Erythroblast (primary cell): ENCODE data around the gene IMPDH1.

Experiments
- GATA1 ChIP-seq: IDR thresholded peaks from 2 replicates; pipeline ENCODE4 v1.6.1; 2011; ENCODE audit warnings: low read depth, mild to moderate bottlenecking, control low read depth, low read length, moderate library complexity
- POLR2A ChIP-seq: IDR thresholded peaks from 2 replicates; pipeline ENCODE4 v1.6.1; 2011; ENCODE audit warnings: mild to moderate bottlenecking, low read length

- TF ChIP-seq POLR2A (peak; percentile 75), GATA1 (no peak)
Observed at GRCh38 chr7:128455543-128456254, 45.9 kb upstream of the IMPDH1 start, which contains the start of gene HILPDA.
